GM18526 (cell line): ENCODE measurements around the gene HRCT1.

Experiments used
- POLR2A ChIP-seq: IDR thresholded peaks from 3 replicates; pipeline ENCODE4 v1.6.1; 2011; ENCODE audit not compliant: insufficient read length; ENCODE audit errors: extremely low read depth

HRCT1 gene

DNA sequence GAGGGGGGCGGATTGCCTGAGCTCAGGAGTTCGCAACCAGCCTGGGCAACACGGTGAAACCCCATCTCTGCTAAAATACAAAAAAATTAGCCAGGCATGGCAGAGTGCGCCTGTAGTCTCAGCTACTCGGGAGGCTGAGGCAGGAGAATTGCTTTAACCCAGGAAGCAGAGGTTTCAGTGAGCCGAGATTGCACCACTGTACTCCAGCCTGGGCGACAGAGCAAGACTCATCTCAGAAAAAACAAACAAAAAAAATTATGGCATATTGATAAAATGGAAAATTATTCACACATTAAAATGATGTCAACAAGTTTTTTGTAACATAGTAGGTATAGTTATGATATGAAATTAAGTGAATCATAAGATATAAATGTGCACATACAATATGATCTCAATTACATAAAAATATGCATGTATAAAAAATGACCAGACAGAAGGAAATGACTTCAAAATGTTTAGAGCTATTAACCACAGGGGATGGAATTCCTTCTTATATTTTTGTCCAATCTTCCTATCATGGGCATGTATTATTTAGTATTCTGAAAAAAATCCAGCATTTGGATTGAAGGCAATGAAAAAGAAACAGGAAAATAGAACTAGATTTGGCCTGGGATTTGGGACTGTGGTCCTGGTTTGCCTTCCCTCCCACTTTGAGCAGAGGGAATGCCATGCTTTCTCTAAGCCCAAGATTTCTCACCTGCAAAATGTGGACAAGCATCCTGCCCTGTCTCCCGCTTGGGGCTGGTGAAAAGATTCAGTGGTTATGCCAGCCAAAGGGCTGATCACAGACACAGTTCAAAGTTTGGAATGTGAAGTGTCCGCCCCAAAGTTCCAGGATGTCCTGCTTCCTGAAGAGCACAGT lies 22.8 kb downstream of the HRCT1 start:
- no peak for TF ChIP-seq POLR2A

DNA sequence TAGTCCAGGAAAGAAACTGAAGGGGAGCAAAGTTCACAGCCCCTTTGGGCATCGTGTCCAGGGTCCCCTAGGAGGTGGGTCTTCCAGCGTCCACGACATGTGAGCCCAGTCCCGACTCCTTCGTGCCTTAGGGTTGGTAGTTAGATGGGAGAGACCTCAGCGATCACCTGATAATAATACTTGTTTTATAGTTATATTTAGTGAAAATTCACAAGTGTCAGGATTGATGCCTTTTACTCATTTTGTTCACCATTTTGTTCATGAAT lies 23.4 kb downstream of the HRCT1 start:
- TF ChIP-seq POLR2A = no peak

DNA sequence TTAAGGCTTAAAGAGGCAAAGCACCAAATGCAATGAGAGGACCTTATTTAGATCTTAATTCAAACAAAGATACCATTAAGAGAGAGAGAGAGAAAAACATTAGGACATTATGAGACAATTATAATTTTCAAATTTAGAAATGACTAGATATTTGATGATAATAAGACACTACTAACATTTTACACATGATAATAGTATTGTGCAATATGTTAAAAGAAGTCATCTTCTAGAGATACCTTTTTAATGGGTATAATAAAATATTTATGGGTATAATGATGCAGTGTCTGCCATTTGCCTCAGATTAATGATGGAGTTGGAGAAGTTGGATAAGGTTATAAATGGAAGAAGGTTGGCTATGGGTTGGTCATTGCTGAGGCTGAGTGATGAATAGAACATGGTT lies 24.5 kb downstream of the HRCT1 start:
- TF ChIP-seq POLR2A = no peak

DNA sequence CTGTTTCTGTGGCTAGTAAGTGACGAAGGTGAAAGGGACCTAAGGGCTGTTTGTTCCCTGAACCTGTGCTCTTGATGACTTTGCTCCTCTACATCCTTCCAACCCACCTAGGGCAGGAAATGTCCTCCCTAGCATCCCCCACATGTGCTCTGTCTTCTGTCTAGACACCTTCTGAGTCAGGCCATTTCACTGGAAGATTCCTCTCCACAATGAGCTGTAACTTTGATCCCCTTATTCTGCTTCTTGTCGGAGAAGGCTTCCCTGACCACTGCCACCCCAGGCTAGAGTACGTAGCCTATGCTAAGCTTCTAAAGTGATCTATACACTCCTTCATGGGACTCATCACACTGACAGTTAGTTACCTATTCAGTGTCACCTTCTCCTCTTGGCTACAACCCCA lies 25.0 kb downstream of the HRCT1 start:
- no peak for TF ChIP-seq POLR2A

DNA sequence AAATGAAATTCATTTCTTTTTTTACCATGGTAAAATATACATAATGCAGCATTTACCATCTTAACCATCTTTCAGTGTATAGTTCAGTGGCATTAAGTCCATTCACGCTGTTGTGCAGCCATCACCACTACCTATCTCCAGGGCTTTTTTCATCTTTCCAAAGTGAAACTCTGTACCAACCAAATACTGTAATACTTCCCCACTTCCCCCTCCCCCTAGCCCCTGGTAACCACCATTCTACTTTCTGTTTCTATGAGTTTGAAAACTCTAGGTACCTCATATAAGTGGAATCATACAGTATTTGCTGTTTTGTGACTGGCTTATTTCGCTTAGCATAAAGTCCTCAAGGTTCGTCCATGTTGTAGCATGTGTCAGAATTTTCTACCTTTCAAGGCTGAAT lies 26.7 kb downstream of the HRCT1 start:
- TF ChIP-seq POLR2A = no peak

DNA sequence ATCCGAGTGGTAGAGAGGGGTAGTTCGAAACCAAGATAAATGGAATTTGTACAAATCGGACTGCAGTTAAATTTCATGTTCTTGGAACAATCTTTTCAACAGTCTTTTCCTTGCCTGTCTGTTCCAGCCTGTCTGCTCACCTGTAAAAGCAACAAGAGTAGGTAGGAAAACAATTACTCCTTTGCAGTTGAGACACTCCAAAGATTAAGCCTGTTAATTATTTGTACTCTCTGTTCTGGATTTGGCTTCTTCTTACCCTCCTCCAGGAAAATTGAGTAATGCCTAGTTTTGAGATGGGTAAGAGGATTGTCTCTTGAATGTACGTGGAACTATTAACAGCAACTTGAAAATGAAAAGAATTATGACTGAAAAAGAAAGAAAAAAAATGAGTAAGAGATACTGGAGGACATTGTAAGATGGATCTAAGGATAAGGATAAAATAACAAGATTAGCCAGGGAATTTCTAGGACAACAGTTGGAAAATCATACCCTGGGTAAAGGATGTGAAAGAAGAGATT lies 27.6 kb downstream of the HRCT1 start:
- no peak for TF ChIP-seq POLR2A

DNA sequence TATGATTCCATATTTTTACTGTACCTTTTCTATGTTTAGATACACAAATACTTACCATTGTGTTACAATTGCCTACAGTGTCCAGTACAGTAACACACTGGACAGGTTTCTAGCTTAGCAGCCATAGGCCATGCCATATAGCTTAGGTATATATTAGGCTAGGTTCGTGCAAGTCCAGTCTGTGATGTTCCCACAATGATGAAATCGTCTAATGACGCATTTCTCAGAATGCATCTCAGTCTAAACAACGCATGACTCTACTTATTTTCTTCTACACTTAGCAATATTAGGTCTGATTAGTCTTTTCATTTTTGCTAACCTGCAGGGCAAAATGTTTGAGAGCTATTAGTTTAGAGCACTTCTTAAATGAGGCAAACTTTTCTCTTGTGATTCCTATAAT lies 29.3 kb downstream of the HRCT1 start:
- TF ChIP-seq POLR2A = no peak

DNA sequence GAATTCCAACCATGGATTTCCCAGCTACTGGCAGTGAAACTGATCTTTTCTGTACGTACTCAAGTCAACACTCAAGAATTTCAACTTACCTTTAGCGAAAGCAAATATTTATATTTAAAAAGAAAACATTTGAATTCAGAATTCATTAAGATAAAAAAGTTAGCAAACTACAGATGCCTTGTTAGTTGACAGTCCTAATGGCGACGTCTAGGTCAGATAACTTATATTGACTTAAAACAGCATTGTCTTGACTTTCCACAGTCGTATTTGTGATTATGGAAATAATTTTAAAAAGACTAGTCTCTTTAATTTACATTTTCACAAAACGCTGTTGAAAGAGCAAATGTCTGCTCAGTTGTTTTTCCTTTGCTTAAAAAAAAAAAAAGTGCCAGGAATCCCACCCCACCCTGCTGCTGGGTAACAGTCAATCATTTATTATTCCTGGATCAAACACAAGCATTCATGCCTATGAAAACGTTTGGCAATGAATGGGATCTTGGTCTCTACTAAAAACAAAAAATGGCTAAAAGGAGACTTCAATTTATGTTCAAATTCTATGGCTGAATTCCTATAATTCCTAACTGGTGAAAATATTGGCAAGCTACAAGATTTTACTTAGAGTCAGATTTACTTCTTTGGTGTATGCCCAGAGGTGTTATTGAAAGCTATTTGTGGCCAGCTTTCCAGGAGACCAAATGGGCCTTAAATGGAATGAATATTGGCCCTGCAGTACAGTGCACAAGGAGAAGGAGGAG lies 29.9 kb downstream of the HRCT1 start:
- TF ChIP-seq POLR2A = no peak

DNA sequence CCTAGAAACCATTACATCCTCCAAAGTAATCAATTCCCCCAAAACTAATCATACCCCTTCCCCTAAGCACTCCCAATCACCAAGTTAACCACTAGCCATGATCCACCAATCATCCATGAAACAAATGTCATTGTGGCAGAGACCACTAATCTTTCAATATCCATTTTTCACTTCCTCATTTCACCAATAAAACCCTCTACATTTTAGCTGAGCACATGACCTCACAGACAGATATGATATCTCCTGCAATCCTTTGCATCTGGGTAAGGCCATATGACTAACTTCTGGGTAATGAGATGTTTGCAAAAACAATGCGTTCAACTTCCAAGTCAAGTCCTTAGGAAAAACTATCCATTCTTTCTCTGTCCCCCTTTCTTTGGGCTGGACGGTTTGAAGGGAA lies 31.2 kb downstream of the HRCT1 start:
- no peak for TF ChIP-seq POLR2A

DNA sequence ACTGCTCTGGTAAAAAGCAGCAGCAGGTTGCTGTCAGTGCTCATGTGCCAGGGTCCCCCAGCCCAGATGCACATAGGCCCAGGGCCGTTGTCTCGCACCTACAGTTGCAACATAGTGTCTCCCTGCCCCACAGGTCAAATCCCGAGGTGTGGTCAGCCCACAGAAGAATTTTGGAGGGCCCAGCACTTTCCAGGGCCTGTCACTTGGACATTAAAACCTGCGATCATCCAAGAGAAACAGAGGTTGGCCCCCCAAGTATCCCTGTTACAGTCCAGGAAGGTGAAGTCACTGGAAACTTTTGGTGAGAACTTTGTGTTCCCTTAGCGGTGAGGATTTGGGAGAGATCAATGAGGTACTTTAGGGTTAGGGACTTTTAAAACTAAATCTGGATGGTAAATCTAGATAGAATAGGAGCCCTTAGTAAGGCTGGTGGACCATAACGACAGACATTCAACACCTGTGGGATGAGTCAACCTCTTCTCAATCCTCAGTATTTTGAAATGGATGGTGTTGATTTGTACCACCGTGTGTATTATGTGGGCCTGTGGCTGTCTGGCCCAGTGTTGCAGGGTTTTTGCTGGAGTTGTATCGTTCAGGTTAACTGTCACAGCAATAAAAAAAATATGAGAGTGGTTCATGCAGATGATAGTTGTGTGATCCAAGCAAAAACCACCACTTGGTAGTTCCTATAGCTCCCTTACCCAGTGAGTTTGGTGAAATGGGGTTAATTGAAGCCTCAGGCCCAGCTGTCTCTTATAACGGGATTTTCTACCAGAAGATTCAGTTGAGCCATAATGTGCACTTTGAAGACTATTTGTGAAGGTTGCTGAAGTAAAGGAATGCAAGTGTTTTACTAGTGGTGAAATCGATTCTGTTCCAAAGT lies 32.7 kb downstream of the HRCT1 start:
- TF ChIP-seq POLR2A = no peak

DNA sequence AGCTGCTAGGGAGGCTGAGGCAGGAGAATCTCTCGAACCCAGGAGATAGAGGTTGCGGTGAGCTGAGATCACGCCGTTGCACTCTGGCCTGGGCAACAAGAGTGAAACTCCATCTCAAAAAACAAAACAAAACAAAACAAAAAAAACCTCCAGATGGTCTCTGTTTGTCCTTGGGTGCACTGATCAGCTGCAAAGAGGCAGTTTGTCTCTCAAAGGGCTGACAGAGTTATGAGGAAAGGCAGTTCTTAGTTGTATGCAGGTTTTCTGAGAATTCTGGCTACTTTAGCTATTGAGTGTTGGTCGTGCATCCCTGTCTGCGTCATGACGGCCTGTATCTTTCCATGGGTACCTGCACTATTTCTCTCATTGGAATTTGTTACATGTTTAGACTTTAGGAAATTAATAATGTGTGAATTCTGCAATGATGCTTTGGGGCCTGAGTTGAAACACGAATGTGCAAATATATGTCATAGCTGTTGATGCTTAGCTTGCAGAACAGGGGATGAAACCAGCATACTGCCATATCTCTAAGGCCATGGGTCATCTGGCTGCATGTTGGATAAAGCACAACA lies 33.8 kb downstream of the HRCT1 start:
- no peak for TF ChIP-seq POLR2A

DNA sequence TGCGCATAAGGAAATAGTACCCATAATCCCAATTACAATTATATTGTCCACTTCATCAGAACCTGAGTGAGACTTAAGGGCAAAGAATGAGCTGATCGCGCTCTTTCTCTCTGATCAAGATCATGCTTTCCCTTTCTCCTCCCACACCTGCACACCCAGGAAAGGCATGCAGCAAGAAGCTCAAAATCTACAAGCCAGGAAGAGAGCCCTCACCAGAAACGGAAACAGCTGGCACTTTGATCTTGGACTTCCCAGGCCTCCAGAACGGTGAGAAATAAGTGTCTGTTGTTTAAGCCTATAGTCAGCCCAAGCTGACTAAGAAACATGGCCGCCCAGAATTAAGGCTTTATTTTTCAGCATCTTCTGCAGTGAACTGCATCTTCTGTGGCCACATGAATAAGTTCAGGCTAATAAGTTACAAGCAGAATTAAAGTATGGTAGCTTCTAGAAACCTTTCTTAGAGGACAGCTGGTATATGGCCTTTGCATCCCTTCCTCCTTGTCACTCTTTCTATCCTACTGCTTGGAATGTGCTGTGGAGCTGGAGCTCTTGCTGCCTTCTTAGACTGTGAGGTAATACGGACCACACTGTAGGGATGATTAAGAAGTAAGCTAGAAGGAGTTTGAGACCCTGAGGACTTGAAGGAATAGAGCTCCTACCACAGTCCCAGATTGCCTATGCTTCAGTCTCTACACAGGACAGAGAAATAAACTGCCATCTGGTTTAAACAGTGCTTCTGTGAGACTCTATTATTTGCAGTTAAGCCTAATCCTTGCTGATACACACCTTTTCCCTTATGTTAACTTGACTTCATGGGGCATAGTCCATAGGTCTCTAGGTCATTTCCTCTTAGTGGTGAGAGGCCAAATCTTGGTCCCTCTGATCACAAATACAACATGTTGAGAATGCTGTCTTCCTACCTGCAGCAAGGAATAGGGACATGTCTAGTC lies 34.7 kb downstream of the HRCT1 start:
- no peak for TF ChIP-seq POLR2A

DNA sequence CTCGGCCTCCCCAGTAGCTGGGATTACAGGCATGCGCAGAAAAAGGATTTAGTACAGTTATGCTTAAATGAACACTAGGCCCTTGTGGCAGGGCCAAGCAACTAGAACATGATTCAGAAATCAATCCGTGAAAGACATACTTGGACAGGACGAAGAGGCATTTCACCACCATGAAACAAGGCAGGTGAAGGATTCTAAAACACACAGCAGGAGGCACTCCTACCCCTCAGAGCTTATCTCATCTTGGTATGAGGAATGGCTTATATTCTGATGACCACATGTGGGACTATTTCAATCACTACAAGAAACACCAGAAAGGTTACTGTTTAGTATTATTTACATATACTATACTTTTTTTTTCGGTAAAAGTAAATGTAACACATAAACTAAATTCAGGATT lies 36.3 kb downstream of the HRCT1 start:
- no peak for TF ChIP-seq POLR2A

DNA sequence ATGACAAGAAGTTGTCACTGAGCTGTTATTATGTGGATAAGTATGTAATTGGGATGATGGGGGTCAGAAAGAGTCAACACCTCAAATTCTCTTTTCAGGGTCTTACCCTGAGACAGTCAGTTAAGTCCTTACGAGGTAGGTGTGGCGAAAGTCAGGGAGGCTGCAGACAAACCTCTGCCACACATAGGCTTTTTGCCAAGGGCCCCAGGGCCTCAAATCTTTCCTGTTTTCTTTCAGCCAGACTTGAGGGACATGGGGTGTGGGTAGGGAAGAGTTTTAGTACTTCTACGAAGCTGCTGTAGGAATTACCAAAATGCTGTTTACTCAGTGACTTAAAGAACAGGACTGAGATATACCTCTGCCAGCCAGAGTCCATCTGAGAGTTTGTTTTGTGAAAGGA lies 38.2 kb downstream of the HRCT1 start:
- no peak for TF ChIP-seq POLR2A
